HEK293T (cell line): ENCODE measurements around the gene MACROD2.

Experiments
- CTCF ChIA-PET: fragments of 350-600 bp; formaldehyde crosslinking; extraction: SDS; loops from one replicate; lab custom pipeline; 2021; ENCODE audit warnings: antibody characterized with exemption, inconsistent platforms; lab: Yijun Ruan, JAX
- POLR2A ChIA-PET: fragments of 350-600 bp; formaldehyde crosslinking; extraction: SDS; loops from one replicate; lab custom pipeline; 2020; ENCODE audit warnings: antibody characterized with exemption, inconsistent platforms; lab: Yijun Ruan, JAX
- DNase-seq: peaks from one replicate; pipeline ENCODE4 v3.0.0; 2012; ENCODE audit warnings: mixed read lengths; ENCODE audit errors: extremely low spot score
- ARNT ChIP-seq: fragments of 450-650 bp; IDR thresholded peaks from 2 replicates; pipeline ENCODE4 v1.6.1; 2017; ENCODE audit warnings: mild to moderate bottlenecking
- BHLHE40 ChIP-seq: fragments of 450-650 bp; IDR thresholded peaks from 2 replicates; pipeline ENCODE4 v1.6.1; 2016; ENCODE audit warnings: mild to moderate bottlenecking, moderate library complexity, borderline replicate concordance
- CTBP1 ChIP-seq: fragments of 450-650 bp; IDR thresholded peaks from 2 replicates; pipeline ENCODE4 v1.6.1; 2016; ENCODE audit warnings: borderline replicate concordance
- ELF4 ChIP-seq: fragments of 450-650 bp; IDR thresholded peaks from 2 replicates; pipeline ENCODE4 v1.6.1; 2017; ENCODE audit warnings: antibody characterized with exemption
- FOXA1 ChIP-seq: fragments of 450-650 bp; IDR thresholded peaks from 2 replicates; pipeline ENCODE4 v1.6.1; 2016; ENCODE audit warnings: mild to moderate bottlenecking
- FOXK2 ChIP-seq: fragments of 450-650 bp; IDR thresholded peaks from 2 replicates; pipeline ENCODE4 v1.6.1; 2016; ENCODE audit warnings: mild to moderate bottlenecking
- FOXM1 ChIP-seq: fragments of 450-650 bp; IDR thresholded peaks from 2 replicates; pipeline ENCODE4 v1.6.1; 2017; ENCODE audit warnings: mild to moderate bottlenecking, borderline replicate concordance
- HDGF ChIP-seq: fragments of 450-650 bp; IDR thresholded peaks from 2 replicates; pipeline ENCODE4 v1.6.1; 2017; ENCODE audit warnings: antibody characterized with exemption, borderline replicate concordance
- L3MBTL2 ChIP-seq: fragments of 450-650 bp; conservative IDR thresholded peaks from 2 replicates; pipeline ENCODE4 v1.6.1; 2016; ENCODE audit warnings: mild to moderate bottlenecking
- LEF1 ChIP-seq: fragments of 450-650 bp; IDR thresholded peaks from 2 replicates; pipeline ENCODE4 v1.6.1; 2017; ENCODE audit warnings: mild to moderate bottlenecking, borderline replicate concordance
- NFRKB ChIP-seq: fragments of 450-650 bp; IDR thresholded peaks from 2 replicates; pipeline ENCODE4 v1.6.1; 2016; ENCODE audit warnings: mild to moderate bottlenecking, moderate library complexity
- SP1 ChIP-seq: fragments of 450-650 bp; IDR thresholded peaks from 2 replicates; pipeline ENCODE4 v1.6.1; 2017
- SUZ12 ChIP-seq: fragments of 450-650 bp; IDR thresholded peaks from 2 replicates; pipeline ENCODE4 v1.6.1; 2016; ENCODE audit warnings: mild to moderate bottlenecking
- TARDBP ChIP-seq: fragments of 450-650 bp; IDR thresholded peaks from 2 replicates; pipeline ENCODE4 v1.6.1; 2016
- ZNF384 ChIP-seq: fragments of 450-650 bp; IDR thresholded peaks from 2 replicates; pipeline ENCODE4 v1.6.1; 2016
- TF ChIP-seq, protein P1 (sequence below): fragments of 450-650 bp; IDR thresholded peaks from 2 replicates; pipeline ENCODE4 v1.6.1; 2016

Gene MACROD2

DNA sequence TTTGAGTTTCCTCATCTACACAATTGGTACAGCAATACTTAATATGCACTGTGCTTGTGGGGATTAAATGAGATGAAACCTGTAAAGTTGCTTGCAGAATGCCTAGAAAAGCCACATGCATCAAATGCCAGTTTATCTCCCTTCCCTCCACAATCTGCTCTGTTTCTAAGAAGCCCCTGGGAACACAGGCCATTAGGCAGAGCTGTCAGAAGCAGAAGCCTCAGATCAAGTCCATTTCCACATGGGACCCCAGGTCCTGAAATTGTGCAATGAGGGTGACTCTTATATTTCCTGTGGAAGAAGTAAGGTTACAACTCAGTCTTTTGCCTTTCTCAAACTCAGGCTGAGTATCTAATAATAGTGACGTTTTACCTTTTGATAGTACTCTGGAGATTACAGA, 1840.5 kb downstream of the MACROD2 start:
- CTCF ChIA-PET, result no interaction called here
- no peak for DNase-seq
- TF ChIP-seq SP1, result no peak
- TF ChIP-seq SUZ12, result no peak
- no peak for TF ChIP-seq FOXK2
- no peak for TF ChIP-seq ARNT
- no peak for TF ChIP-seq CTBP1
- no peak for TF ChIP-seq TARDBP
- TF ChIP-seq ELF4, result no peak
- POLR2A ChIA-PET, result no interaction called here

DNA sequence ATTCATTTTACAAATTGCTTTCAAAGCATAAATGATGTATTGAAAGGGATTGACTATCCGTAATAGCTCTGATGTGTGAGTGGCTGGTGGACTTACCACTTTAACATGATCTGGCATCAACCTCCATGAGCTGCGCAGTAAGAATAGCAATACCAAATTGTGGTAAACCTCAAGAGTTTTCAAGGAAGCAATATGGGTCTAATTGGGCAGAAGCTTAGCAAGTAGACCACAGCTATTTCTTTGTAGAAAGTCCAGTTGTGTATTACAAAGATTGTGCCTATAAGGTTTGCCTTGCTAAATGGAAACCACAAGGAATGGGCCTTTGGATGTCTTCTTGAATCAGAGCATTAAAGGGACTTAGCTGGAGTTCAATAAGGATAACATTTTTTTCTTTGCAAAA, 1841.3 kb downstream of the MACROD2 start:
- no peak for DNase-seq
- ChIA-PET CTCF (no interaction called here), POLR2A (no interaction called here)
- TF ChIP-seq FOXA1 (no peak), CTBP1 (no peak), LEF1 (no peak), SP1 (no peak), ARNT (no peak), ZNF384 (no peak), ELF4 (no peak), TARDBP (no peak)
- TF ChIP-seq, protein P1, sequence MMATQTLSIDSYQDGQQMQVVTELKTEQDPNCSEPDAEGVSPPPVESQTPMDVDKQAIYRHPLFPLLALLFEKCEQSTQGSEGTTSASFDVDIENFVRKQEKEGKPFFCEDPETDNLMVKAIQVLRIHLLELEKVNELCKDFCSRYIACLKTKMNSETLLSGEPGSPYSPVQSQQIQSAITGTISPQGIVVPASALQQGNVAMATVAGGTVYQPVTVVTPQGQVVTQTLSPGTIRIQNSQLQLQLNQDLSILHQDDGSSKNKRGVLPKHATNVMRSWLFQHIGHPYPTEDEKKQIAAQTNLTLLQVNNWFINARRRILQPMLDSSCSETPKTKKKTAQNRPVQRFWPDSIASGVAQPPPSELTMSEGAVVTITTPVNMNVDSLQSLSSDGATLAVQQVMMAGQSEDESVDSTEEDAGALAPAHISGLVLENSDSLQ, result no peak

DNA sequence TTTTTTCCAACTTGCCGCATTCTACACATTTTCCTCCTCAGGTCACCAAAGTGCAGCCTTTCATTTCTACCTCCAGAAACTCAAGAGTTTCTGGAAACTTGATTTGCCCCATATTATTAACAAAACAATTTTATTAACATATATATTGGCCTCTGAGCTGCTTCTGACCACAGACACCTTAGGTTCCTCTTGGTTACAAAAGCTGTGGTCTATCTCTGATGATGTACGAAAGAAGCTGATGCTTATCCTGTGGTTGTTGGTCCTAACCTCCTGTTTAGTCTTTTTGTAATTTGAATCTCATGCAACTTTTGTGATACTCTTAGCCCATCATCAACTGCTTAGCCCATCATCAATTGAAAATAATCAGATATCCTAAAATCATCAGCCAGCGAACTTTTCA, 1842.2 kb downstream of the MACROD2 start:
- ChIA-PET CTCF (no interaction called here), POLR2A (no interaction called here)
- DNase-seq, result no peak
- TF ChIP-seq, protein P1, result no peak
- TF ChIP-seq NFRKB (no peak), ELF4 (no peak), FOXA1 (no peak), ARNT (no peak), ZNF384 (no peak), HDGF (no peak), FOXK2 (no peak), L3MBTL2 (no peak), SUZ12 (no peak), SP1 (no peak), BHLHE40 (no peak), CTBP1 (no peak), FOXM1 (no peak), TARDBP (no peak), LEF1 (no peak)

DNA sequence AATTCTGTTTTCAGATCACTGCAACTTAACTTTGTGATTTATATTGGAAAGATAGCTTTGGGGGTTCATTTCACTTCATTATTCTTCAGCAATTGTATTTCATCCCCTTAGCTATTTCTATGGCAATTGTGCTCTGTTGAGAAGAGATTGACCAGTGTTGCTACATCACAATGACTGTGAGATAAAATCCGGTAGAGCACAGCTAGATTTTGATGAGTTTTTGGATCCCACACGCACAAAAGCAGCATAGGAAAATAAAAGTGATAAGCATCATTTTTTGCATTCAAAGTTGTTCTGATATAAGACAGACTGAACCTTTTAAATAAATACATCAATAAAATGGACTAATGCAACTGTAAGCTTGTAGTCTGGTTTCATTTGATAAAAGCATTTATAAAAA, 1843.2 kb downstream of the MACROD2 start:
- TF ChIP-seq FOXM1 (no peak), ELF4 (no peak), FOXK2 (no peak), CTBP1 (no peak), HDGF (no peak), SUZ12 (no peak), TARDBP (no peak), ARNT (no peak), L3MBTL2 (no peak), LEF1 (no peak), FOXA1 (no peak), SP1 (no peak), NFRKB (no peak), BHLHE40 (no peak), ZNF384 (no peak)
- TF ChIP-seq, protein P1, result no peak
- ChIA-PET CTCF (no interaction called here), POLR2A (no interaction called here)
- no peak for DNase-seq

DNA sequence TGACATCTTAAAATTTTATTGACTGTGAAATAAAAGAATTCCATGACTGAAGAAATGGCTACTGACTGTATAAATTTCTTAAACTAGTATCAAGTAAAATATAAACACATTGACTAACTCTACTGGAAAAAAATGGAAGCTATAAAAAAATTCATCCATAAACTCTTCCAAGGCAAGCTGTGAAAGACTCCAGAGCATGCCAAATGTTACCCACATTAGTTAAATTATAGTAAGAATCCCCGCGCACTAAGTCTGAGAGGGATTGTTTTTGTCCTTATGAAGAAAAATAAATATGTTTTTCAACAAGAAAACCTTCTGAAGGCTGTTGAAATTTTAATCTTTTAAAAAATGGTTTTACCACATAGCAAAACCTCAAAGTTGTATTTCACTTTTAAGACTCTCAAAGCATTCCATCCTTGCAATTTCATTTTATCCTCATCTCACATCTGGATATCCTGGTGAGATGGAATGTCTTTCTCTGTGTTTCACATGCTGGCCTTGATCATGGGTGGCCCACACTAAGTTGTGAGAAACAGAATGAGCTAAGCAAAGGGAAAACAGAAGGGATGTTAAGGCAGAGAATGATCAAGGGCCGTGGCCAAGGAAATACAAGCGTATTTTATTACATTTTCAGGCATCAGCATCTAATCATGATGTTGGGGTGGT, 1845.5 kb downstream of the MACROD2 start:
- ChIA-PET POLR2A (no interaction called here), CTCF (no interaction called here)
- TF ChIP-seq FOXA1 (no peak), FOXK2 (no peak), LEF1 (no peak), TARDBP (no peak), FOXM1 (no peak), L3MBTL2 (no peak), ZNF384 (no peak), SP1 (no peak), SUZ12 (no peak), CTBP1 (no peak), NFRKB (no peak), HDGF (no peak)
- DNase-seq, result no peak

DNA sequence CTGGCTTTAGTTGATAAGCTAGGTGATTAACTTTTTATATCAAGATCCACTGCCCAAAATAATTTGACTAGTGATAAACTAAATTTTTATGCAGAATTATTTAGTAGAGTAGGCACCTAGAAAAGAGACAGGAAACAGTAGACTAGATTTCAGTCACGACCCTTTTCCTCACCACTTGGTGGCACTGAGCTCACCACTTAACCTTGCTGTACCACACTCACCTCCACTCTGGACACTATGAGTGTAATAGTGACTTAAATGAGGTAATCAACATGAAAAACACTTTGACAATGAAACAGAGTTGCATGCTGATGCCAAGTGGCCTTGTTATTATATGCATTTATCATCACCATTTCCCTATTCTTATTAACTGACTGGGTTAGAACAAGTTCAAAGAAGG, 1847.6 kb downstream of the MACROD2 start:
- ChIA-PET CTCF (no interaction called here), POLR2A (no interaction called here)
- no peak for DNase-seq
- no peak for TF ChIP-seq HDGF
- TF ChIP-seq ELF4, result no peak
- TF ChIP-seq BHLHE40, result no peak
- TF ChIP-seq L3MBTL2, result no peak
- no peak for TF ChIP-seq SP1
- no peak for TF ChIP-seq NFRKB
- no peak for TF ChIP-seq TARDBP
- TF ChIP-seq FOXA1, result no peak
- no peak for TF ChIP-seq FOXK2
- no peak for TF ChIP-seq LEF1
- TF ChIP-seq SUZ12, result no peak
- TF ChIP-seq ZNF384, result no peak
